IMR-90 (cell line): ENCODE results near the gene SNX11.

Experiments used
- BHLHE40 ChIP-seq: fragments of 150-350 bp; IDR thresholded peaks from 2 replicates; pipeline ENCODE4 v1.6.1; 2016; ENCODE audit warnings: mild to moderate bottlenecking, low read depth, low read length
- CEBPB ChIP-seq: IDR thresholded peaks from 2 replicates; pipeline ENCODE4 v1.6.1; 2012; ENCODE audit warnings: low read depth, low read length, improper control_type of control experiment
- CHD1 ChIP-seq: IDR thresholded peaks from 2 replicates; pipeline ENCODE4 v1.6.1; 2012; ENCODE audit warnings: low read depth, low read length, improper control_type of control experiment
- FOS ChIP-seq: fragments of 150-350 bp; IDR thresholded peaks from 2 replicates; pipeline ENCODE4 v1.6.1; 2016; ENCODE audit warnings: low read depth, low read length
- POLR2A ChIP-seq: IDR thresholded peaks from 2 replicates; pipeline ENCODE4 v1.6.1; 2012; ENCODE audit warnings: mild to moderate bottlenecking, low read depth, low read length
- RCOR1 ChIP-seq: IDR thresholded peaks from 2 replicates; pipeline ENCODE4 v1.6.1; 2012; ENCODE audit warnings: mild to moderate bottlenecking, low read length, improper control_type of control experiment; ENCODE audit not compliant: insufficient replicate concordance
- RFX5 ChIP-seq: IDR thresholded peaks from 2 replicates; pipeline ENCODE4 v1.8.0; 2012; ENCODE audit warnings: low read depth, mild to moderate bottlenecking, low read length, moderate library complexity
- SMC3 ChIP-seq: fragments of 150-350 bp; IDR thresholded peaks from 2 replicates; pipeline ENCODE4 v1.6.1; 2016; ENCODE audit warnings: low read depth, mild to moderate bottlenecking, antibody characterized with exemption, low read length, moderate library complexity
- TF ChIP-seq, protein P1 (sequence below): fragments of 150-350 bp; IDR thresholded peaks from 2 replicates; pipeline ENCODE4 v1.6.1; 2017; ENCODE audit warnings: mild to moderate bottlenecking, antibody characterized with exemption, low read length, low read depth
- TF ChIP-seq, protein P2 (sequence below): conservative IDR thresholded peaks from 2 replicates; pipeline ENCODE4 v1.5.1; 2012; ENCODE audit warnings: mild to moderate bottlenecking, low read depth, low read length, improper control_type of control experiment

DNA sequence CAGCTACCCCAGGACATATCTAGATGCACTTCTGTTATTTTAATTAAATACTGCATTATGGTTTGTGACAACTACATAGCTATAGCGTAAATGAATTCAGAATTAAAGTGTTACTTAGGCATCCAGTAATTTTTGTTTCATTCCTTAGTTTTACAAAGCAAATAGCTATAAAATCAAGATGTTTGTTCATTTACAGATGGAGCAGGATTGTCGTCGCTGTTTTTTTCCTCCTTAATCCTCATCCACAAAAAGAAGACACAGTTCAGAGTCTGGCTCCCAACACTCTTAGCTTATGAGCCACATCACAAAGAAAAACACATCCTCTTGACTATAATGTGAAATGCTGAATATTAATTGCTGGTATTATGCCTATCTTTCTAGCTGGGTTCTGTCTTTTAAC lies 43.7 kb downstream of the SNX11 start:
- TF ChIP-seq, protein P1, sequence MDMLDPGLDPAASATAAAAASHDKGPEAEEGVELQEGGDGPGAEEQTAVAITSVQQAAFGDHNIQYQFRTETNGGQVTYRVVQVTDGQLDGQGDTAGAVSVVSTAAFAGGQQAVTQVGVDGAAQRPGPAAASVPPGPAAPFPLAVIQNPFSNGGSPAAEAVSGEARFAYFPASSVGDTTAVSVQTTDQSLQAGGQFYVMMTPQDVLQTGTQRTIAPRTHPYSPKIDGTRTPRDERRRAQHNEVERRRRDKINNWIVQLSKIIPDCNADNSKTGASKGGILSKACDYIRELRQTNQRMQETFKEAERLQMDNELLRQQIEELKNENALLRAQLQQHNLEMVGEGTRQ, result no peak
- TF ChIP-seq, protein P2, sequence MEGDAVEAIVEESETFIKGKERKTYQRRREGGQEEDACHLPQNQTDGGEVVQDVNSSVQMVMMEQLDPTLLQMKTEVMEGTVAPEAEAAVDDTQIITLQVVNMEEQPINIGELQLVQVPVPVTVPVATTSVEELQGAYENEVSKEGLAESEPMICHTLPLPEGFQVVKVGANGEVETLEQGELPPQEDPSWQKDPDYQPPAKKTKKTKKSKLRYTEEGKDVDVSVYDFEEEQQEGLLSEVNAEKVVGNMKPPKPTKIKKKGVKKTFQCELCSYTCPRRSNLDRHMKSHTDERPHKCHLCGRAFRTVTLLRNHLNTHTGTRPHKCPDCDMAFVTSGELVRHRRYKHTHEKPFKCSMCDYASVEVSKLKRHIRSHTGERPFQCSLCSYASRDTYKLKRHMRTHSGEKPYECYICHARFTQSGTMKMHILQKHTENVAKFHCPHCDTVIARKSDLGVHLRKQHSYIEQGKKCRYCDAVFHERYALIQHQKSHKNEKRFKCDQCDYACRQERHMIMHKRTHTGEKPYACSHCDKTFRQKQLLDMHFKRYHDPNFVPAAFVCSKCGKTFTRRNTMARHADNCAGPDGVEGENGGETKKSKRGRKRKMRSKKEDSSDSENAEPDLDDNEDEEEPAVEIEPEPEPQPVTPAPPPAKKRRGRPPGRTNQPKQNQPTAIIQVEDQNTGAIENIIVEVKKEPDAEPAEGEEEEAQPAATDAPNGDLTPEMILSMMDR, result no peak
- TF ChIP-seq CEBPB (no peak), CHD1 (no peak), POLR2A (no peak), RCOR1 (no peak), SMC3 (no peak), BHLHE40 (no peak), FOS (no peak), RFX5 (no peak)
